Stimulated activated CD8-positive, alpha-beta memory T cell treated with anti-CD3 and anti-CD28 coated beads, Interleukin-2, amount 100 ng/mL, for 1 hour (primary cell): ENCODE data around the gene GRIK3.
"Not testable (repeated sequence)": the region's sequence is repeated elsewhere in the genome, so short reads cannot be mapped to it uniquely, and the experiment has no call there.

Experiments used
- DNase-seq, 2 donors: peaks; one replicate each; pipeline ENCODE4 v3.0.0-alpha.2; 2020; ENCODE audit warnings: low read depth in 2 of 2

Gene GRIK3

GRCh38 chr1:37034121-37035013 is at the start of gene GRIK3:
Gene GRIK3, minus strand, starts transcription at chr1:37034515. Its CDS starts 407 bp downstream, at chr1:37034108.
- no peak for DNase-seq

- DNase-seq: no peak
Observed at GRCh38 chr1:37084013-37084412, 49.7 kb upstream of the GRIK3 start.

- no peak for DNase-seq
Observed at GRCh38 chr1:37083603-37084002, 49.3 kb upstream of the GRIK3 start.

GRCh38 chr1:37080296-37080986 is 46.1 kb upstream of the GRIK3 start:
- not testable (repeated sequence) for DNase-seq

GRCh38 chr1:37078866-37079265 is 44.6 kb upstream of the GRIK3 start:
- DNase-seq: no peak

- DNase-seq: no peak
Observed at GRCh38 chr1:37076168-37076567, 41.9 kb upstream of the GRIK3 start.

GRCh38 chr1:37073854-37074379 is 39.6 kb upstream of the GRIK3 start:
- no peak for DNase-seq

GRCh38 chr1:37073152-37073853 is 39.0 kb upstream of the GRIK3 start:
- DNase-seq: no peak

GRCh38 chr1:37071829-37072228 is 37.5 kb upstream of the GRIK3 start:
- no peak for DNase-seq

GRCh38 chr1:37070126-37070525 is 35.8 kb upstream of the GRIK3 start:
- DNase-seq: no peak

- no peak for DNase-seq
Observed at GRCh38 chr1:37069406-37069805, 35.1 kb upstream of the GRIK3 start.

GRCh38 chr1:37068897-37069296 is 34.6 kb upstream of the GRIK3 start:
- no peak for DNase-seq

GRCh38 chr1:37068260-37068659 is 33.9 kb upstream of the GRIK3 start:
- no peak for DNase-seq

- DNase-seq: no peak
Observed at GRCh38 chr1:37064039-37064438, 29.7 kb upstream of the GRIK3 start.

- DNase-seq: no peak
Observed at GRCh38 chr1:37059346-37059745, 25.0 kb upstream of the GRIK3 start.

- DNase-seq: no peak
Observed at GRCh38 chr1:37058424-37058988, 24.2 kb upstream of the GRIK3 start.

GRCh38 chr1:37056325-37056724 is 22.0 kb upstream of the GRIK3 start:
- DNase-seq: no peak

- DNase-seq: no peak
Observed at GRCh38 chr1:37055631-37056030, 21.3 kb upstream of the GRIK3 start.

GRCh38 chr1:37053173-37053572 is 18.9 kb upstream of the GRIK3 start:
- DNase-seq: no peak

- no peak for DNase-seq
Observed at GRCh38 chr1:37052120-37052519, 17.8 kb upstream of the GRIK3 start.

GRCh38 chr1:37051346-37051745 is 17.0 kb upstream of the GRIK3 start:
- no peak for DNase-seq

- no peak for DNase-seq
Observed at GRCh38 chr1:37047542-37047941, 13.2 kb upstream of the GRIK3 start.
